ENCODE measurements around the gene TRO.

The TRO gene, protein sequence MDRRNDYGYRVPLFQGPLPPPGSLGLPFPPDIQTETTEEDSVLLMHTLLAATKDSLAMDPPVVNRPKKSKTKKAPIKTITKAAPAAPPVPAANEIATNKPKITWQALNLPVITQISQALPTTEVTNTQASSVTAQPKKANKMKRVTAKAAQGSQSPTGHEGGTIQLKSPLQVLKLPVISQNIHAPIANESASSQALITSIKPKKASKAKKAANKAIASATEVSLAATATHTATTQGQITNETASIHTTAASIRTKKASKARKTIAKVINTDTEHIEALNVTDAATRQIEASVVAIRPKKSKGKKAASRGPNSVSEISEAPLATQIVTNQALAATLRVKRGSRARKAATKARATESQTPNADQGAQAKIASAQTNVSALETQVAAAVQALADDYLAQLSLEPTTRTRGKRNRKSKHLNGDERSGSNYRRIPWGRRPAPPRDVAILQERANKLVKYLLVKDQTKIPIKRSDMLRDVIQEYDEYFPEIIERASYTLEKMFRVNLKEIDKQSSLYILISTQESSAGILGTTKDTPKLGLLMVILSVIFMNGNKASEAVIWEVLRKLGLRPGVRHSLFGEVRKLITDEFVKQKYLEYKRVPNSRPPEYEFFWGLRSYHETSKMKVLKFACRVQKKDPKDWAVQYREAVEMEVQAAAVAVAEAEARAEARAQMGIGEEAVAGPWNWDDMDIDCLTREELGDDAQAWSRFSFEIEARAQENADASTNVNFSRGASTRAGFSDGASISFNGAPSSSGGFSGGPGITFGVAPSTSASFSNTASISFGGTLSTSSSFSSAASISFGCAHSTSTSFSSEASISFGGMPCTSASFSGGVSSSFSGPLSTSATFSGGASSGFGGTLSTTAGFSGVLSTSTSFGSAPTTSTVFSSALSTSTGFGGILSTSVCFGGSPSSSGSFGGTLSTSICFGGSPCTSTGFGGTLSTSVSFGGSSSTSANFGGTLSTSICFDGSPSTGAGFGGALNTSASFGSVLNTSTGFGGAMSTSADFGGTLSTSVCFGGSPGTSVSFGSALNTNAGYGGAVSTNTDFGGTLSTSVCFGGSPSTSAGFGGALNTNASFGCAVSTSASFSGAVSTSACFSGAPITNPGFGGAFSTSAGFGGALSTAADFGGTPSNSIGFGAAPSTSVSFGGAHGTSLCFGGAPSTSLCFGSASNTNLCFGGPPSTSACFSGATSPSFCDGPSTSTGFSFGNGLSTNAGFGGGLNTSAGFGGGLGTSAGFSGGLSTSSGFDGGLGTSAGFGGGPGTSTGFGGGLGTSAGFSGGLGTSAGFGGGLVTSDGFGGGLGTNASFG (N-terminal part only)
- total RNA-seq = 0.36 to 1.0 (median 0.71) reads per million in 4 donors

DNA sequence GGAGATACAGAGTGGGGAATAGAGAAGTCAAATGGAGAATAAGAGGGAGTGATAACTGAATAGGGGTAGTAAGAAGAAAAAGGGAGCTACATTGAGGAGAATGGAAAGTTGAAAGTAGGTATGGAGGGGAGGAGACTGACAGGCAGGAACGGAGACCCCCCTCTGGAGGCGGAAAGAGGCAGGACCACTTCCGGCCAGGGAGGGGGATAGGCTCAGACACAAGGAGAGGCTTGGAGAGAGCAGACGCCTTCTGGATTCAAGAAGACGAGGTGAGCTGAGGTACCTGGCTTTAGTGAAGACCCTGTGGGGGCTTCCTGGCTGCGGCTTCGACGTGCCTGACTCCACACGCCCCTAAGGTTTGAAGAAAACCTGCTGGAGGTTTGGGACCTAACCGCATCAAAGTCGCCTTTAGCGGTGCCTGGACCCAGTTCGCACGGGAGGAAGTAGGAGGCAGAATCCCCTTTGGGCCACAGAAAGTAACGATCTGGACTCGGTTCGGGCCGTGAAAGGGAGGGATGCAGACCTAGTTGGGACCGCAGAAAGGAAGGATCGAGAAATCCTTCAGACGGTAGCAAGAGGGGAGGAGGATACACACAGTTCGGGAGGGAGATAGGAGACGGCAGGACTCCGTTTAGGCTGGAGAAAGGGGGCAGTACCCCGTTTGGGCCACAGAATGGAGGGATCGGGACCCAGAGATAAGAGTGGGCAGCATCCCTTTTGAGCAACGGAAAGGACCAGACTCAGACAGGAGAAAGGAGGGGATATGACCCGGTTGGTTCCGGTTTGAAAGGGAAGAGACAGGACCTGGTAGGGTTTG, at the start of gene TRO:
Gene TRO (plus strand): TSS at position 215 of the 817 bp plus-strand sequence. CDS start 1,423 bp downstream, outside the sequence.
- DNase-seq = no peak

DNA sequence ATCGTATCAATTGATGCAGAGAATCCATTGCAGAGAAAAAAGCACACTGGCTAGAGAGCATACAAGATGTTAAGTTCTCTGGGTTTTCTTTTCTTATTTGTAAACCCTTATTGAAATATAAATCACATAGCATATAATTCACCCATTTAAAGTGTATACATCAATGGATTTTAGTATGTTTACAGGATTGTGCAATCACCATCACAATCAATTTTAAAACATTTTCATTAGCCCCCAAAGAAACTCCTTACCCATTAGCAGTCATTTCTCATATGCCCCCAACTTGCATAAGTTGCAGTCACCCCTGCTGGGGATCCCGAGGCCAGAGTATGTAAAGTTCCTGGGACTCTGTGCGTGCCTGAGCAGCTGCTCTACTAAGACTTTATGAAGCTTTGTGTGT, 34.9 kb upstream of the TRO start:
- no peak for DNase-seq

DNA sequence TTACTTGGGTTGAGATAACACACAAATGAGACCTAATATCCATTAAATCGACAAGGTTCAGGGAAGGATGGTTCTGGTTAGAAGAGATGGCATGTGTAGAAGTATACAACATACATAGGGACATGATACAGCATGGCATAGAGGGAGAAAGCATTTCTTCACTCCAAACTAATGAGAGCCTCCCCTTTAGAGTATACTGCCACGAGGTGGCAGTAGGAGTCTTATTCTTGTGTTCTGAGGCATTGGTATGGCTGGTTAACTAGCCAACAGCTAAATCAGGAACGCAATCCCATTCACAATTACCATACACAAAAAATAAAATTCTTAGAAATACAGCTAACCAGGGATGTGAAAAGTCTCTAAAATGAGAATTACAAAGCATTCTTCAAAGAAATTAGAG, 29.1 kb upstream of the TRO start:
- DNase-seq = peak in 4 of 5 donors; percentile 5 to 28 (median 16)

DNA sequence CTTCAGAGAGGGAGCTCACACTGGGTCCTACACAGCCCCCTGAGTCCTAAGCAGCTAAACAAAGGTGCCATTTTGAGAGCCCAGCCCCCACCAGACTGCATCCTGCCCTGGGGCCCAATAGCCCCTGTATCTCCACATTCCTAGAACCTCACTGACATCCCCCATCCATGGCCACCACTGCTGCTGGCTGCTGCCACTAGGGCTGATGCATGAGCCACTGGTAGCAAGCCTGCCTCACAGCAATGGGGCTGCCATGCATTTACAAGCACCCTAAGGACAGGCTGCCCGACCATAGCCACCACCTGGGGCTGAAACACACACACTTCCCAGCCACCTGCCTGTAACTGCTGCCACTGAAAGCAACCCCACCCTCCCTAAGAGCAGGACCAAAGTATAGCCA, 26.5 kb upstream of the TRO start:
- DNase-seq = no peak

DNA sequence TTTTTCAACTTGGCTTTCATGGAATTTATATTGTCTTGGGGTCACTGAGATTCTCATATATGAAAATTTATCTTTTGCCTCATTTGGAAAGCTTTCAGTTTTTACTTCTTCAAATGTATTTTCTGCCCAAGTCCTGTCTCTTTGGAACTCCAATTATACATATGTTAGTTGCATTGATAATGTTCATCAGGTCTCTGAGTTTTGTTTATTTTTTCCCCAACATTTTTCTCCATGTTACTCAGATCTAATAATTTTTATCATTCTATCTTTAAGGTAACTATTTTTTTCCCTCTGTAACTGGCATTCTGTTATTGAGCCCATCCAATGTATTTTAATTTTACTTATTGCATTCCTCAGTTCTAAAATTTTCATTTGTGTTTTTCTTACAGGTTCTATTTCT, 10.7 kb upstream of the TRO start:
- no peak for DNase-seq

DNA sequence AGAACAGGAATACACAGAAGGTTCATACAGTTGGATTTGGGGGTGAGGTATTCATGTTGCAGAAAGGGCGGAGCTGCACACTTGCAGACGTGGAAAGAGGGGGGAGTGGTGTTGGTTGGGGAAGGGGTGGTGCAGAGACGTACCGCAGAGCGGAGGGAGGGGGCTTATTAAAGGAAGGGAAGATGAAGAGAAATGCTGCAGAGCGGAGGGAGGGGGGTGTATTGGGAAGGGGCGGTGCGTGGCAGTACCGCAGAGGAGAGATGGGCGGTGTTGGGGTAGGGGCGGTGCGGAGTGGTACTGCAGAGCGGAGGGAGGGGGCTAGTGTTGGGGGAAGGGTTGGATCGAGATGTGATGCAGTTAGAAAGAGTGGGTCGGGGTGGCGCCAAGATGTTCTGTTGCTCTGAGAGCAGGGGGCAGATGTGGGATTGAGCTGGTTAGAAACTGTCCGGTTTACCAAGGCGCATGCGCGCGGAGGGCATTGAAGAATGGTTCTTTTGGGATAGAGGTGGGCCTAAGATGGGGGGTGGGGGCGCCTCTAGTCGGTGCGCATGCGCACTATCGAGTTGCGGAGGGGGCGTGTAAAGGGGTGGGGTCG, 900 bp downstream of the TRO start:
- peak in 4 of 5 donors; percentile 18 to 31 (median 24) for DNase-seq

DNA sequence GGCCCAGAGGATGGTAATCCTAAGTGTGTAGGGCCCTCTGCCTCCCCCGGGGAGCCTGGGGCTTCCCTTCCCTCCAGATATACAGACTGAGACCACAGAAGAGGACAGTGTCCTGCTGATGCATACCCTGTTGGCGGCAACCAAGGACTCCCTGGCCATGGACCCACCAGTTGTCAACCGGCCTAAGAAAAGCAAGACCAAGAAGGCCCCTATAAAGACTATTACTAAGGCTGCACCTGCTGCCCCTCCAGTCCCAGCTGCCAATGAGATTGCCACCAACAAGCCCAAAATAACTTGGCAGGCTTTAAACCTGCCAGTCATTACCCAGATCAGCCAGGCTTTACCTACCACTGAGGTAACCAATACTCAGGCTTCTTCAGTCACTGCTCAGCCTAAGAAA, 1.9 kb downstream of the TRO start:
- DNase-seq = no peak

DNA sequence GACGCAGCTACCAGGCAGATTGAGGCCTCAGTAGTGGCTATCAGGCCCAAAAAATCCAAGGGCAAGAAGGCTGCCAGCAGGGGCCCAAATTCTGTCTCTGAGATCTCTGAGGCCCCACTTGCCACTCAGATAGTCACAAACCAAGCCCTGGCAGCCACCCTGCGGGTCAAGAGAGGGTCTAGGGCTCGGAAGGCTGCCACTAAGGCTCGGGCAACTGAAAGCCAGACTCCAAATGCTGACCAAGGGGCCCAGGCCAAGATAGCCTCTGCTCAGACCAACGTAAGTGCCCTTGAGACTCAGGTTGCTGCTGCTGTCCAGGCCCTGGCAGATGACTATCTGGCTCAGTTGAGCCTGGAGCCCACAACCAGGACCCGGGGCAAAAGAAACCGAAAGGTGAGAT, 2.8 kb downstream of the TRO start:
- no peak for DNase-seq

DNA sequence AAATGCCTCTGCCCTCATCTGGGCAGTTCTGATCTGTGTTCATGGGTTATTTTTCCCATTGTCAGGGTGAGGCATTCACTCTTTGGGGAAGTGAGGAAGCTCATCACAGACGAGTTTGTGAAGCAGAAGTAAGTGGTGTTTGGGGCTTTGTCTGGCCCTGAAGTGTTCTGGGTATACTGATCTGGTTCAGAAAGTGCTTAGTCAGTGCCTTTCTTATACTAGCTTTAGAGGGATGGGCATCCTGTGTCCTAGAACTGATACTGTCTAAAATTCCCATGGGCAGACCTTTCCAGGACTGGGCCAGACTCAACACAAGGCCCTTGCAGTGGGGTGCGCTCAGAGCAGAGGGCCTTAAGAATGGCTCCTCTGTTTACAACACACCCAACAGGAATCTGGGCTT, 6.4 kb downstream of the TRO start:
- DNase-seq = no peak

DNA sequence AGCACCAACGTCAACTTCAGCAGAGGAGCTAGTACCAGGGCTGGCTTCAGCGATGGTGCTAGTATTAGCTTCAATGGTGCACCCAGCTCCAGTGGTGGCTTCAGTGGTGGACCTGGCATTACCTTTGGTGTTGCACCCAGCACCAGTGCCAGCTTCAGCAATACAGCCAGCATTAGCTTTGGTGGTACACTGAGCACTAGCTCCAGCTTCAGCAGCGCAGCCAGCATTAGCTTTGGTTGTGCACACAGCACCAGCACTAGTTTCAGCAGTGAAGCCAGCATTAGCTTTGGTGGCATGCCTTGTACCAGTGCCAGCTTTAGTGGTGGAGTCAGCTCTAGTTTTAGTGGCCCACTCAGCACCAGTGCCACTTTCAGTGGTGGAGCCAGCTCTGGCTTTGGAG, 8.3 kb downstream of the TRO start:
- no peak for DNase-seq

DNA sequence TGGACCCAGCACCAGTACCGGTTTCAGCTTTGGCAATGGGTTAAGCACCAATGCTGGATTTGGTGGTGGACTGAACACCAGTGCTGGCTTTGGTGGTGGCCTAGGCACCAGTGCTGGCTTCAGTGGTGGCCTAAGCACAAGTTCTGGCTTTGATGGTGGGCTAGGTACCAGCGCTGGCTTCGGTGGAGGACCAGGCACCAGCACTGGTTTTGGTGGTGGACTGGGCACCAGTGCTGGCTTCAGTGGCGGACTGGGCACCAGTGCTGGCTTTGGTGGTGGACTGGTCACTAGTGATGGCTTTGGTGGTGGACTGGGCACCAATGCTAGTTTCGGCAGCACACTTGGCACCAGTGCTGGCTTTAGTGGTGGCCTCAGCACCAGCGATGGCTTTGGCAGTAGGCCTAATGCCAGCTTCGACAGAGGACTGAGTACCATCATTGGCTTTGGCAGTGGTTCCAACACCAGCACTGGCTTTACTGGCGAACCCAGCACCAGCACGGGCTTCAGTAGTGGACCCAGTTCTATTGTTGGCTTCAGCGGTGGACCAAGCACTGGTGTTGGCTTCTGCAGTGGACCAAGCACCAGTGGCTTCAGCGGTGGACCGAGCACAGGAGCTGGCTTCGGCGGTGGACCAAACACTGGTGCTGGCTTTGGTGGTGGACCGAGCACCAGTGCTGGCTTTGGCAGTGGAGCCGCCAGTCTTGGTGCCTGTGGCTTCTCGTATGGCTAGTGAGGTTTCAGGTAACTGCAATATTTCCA, 9.8 kb downstream of the TRO start:
- DNase-seq = no peak

DNA sequence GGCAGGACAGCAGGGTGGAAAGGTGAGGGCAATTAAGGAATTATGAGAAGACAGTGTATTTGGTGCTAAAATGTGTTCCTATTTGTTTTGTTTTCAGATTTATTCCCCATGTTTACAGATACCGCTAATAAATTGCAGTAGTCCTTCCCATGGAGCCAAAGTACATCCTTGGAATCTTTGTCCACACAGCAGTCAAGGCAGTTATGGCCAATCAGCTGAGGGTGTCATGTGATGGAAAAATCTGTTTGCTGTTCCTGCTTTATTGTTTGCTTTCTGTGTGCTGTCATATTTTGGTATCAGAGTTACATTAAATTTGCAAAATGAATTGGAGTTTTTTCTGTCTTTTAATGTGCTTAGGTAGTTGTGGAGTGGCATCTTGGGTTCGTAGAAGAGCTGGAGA, 10.5 kb downstream of the TRO start:
- DNase-seq = no peak

DNA sequence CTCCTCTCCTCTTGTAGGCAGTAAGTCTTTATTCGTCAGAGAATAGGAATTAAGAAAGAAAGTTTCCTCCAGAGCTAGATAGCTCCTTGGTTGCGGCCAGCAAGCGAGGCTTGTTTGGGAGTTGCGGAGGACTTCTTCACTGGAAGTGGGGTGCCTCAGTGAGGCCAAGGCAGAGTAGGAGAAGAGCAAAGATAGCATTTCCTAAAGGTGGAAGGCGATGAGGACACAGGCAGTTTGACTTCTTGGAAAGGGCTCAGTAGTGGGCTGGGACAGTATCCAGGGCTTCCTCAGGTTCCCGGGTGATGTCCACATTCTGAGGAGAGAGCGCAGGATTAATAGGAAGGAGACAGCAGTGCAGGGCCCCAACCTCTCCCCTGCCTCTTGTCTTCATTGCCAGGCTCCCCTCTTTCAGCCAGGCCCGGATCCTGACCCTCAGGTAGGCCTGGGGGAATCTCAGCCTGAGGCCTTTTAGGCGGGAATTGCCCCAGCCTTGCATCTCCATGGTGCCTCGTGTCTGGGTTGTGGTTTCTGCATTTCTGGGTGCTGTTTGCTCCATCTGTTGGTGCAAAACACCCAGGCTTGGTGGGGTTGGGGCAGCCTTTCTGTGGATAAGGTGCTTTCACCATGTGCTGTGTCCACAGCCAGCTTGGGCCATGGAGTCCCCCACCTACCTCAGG, 12.7 kb downstream of the TRO start:
- no peak for DNase-seq

DNA sequence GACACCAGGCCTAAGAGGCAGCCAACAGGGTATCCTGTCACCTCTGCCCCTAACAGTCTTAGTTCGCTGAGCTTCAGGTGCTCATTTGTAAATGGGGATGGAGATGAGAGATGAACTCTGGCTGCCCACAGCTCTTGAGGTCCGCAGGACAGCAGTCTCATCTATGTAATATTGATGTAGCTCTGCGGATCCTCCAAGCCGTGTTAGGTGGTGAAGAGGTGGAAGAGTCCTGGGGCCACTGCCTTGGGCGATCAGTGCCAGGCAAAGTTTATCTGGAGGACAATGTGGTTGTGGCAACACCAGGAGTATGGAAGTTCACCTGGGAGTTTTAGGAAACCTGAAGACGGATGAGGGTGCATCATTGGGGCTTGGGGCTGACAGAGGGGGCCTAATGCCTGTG, 13.4 kb downstream of the TRO start:
- no peak for DNase-seq

DNA sequence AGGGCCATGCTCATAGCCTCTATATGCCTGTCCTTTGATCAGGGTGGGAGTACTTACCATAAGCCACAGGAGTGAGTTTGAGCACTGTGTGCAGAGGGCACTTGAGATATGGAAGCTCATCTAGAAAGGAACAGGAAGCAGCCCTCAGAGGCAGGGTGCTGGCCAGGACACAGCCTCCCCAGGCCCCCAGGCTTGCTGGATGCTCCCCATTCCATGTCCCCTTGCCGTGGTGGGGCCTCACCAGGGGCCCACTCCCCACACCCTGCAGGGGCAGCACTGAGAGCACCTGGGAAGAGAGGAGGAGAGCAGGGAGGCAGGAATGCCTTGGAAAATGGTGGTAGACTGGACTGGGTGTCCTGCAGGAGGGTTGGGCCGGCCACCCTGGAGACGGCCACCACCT, 14.3 kb downstream of the TRO start:
- DNase-seq = no peak

DNA sequence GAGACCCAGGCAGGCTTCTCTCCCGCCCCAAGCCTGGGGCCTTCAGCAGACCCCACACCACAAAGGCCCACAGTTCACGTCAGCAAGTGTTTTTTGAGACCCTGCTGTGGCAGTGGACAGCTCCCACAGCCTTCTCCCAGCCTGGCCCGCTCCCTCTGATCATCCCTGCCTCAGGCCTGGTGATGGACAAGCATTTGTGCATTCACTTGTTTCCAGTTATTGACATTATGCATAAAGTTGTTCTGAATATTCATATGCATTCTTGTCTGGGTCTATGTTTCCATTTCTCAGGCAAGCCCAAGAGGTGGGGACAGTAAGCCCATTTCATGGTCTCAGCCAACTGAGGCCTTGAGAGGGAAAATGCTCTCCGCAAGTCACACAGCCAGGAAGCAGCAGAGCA, 14.7 kb downstream of the TRO start:
- no peak for DNase-seq

DNA sequence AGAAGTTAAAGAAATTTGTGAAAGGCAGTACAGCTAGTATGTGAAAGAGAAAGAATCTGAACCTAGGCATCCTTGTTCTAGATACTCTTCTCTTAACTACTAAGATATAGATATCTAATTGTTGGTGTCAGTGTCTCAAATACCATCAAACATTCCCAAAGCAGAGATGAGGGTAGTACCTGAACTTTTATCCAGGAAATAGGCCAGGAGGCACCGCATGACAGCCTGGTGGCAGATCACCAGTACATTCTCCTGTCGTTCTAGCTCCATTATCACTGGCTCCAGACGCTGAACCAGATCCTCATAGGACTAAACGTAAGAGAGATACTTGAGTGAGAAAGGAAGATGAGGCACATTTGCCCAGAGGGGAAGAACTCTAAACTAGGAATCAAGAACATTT, 16.8 kb downstream of the TRO start:
- DNase-seq = no peak

DNA sequence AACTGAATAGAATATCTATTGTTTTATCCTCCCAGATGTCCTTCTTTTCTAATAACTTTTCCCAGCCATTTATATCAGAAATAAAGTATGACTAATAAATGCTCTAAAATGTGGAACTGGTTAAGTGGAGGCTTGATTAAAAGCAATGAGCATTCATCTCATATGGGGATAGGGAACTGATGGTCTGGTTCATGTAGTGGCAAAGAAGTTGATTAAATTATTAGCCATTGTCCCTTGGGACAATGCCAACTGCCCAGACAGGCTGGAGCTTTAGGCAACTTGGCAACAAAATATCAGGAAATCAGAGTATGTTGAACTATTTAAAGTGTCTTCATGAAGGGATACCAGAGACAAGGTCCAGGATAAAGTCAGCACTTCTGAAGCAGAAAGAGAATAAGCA, 24.2 kb downstream of the TRO start:
- DNase-seq = no peak

DNA sequence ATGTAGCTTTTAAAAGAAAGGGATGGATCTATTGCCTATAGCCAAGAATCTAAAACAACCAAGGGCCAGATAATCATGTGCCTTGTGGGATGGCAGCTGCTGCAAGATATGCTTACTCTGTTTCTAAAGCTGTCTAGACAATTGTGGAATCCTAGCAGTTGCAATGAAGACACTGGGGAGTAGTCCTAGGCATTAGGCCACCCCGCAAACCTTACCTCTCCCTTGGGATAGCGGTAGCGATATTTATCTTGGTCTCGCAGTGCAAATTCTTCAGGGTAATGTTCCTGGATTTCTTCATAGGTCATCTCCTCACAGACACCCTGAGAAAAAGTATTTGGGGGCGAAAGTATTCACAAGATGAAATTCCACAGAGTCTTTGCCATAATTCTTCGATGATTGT, 24.6 kb downstream of the TRO start:
- no peak for DNase-seq

DNA sequence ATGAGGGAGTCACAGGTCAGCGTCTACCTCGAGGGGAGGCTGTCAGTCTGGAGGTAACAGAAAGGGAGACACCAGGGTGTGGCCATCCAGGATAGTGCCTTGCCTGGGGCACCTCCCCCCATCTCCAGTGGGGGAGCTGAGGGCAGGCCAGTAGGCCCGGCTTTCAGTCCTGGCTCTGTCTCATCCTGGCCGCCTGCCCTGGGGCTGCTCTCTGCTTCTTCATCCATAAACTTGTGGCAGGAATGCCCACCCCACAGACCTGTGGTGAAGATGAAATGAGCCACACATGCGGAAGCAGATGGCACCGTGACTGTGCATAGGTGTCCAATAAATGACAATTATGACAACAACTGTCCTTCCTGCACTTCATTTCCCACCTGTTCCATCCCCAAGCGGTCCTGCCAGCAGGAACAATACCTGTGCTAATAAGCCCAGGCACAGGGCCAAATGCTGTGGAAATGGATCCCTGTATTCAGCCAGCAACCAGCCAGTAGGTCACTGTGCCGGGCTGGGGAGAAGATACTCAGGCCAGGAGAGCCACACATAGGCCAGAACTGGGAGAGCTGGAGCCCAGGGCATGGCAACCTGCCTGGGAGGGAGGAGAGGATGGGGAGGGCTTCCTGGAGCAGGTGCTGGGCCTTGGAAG, 30.2 kb downstream of the TRO start:
- DNase-seq = no peak

Data from T-helper 1 cell (primary cell).